GM12878 (cell line): ENCODE measurements around the gene SPNS1.

ENCODE experiments used
- CTCF ChIP-seq, 3 experiments: IDR thresholded peaks in 2 of 3; conservative IDR thresholded peaks in 1 of 3; 2 replicates each; pipeline ENCODE4 v1.5.1; 2011; ENCODE audit warnings: low read depth in 3 of 3, low read length in 3 of 3, mild to moderate bottlenecking in 3 of 3, control low read depth in 2 of 3, moderate library complexity in 2 of 3, inconsistent platforms in 1 of 3, mixed read lengths in 1 of 3; ENCODE audit not compliant: control insufficient read depth in 2 of 3, insufficient read depth in 1 of 3; ENCODE audit errors: extremely low read depth in 1 of 3
- SIN3A ChIP-seq: IDR thresholded peaks from 2 replicates; pipeline ENCODE4 v1.6.1; 2012; ENCODE audit warnings: low read depth, low read length, improper control_type of control experiment

- TF ChIP-seq SIN3A (no peak), CTCF (IDR thresholded peaks at IDR 0.05 in 2 of 3, conservative IDR thresholded peaks at IDR 0.05 in 1 of 3; ENCODE audit: control insufficient read depth in 2 of 3, extremely low read depth in 1 of 3, insufficient read depth in 1 of 3, low read depth in 3 of 3, low read length in 3 of 3) (no peak)
Measured at GRCh38 chr16:28951410-28951943, 23.1 kb upstream of the SPNS1 start.
